Adrenal gland (tissue), 5 donors: Measurements from ENCODE around the gene DLGAP1.

Source experiments
- CTCF ChIP-seq, 6 experiments: fragments of 450-650 bp in 4 of 6; fragments of 200-600 bp in 2 of 6; sonication (generic) in 1 of 6; IDR thresholded peaks; 1 replicate in 5 of 6; 2 replicates in 1 of 6; pipeline versions ENCODE4 v1.5.1 to v1.8.0; 2016 to 2021; ENCODE audit warnings: antibody characterized with exemption in 6 of 6, mild to moderate bottlenecking in 2 of 6, moderate library complexity in 1 of 6
- POLR2A ChIP-seq, 2 donors: fragments of 450-650 bp; IDR thresholded peaks; one replicate each; pipeline ENCODE4 v1.6.1; 2017; ENCODE audit warnings: antibody characterized with exemption in 2 of 2, mild to moderate bottlenecking in 2 of 2, moderate library complexity in 1 of 2
- donor health status: DM: no; HTN: no; CAD: no.

- TF ChIP-seq CTCF (IDR thresholded peaks at IDR 0.05): no peak
- TF ChIP-seq POLR2A (IDR thresholded peaks at IDR 0.05): no peak
These were observed 902.8 kb downstream of the DLGAP1 start for GRCh38 chr18:3552305-3552704.
